ENCODE results near the gene DMRTC2. TPM values are rescaled to one million over a fixed set of nuclear protein-coding genes. Genes with fewer than 3 reads are reported as not detected.
A peak's percentile ranks its signal among the peaks of the same experiment; 100 is the strongest.

Gene DMRTC2
- total RNA-seq, 2 experiments from 2014 or later, result not detected

GRCh38 chr19:41848666-41849065 lies 3.8 kb downstream of the DMRTC2 start:
- H3K27ac Mint-ChIP-seq, result no peak overlapping the region
- POLR2A ChIA-PET, result no interaction called here
- no peak overlapping the region for H3K4me3 Mint-ChIP-seq

GRCh38 chr19:41849067-41849466 lies 4.2 kb downstream of the DMRTC2 start:
- no peak overlapping the region for H3K4me3 Mint-ChIP-seq
- H3K27me3 Mint-ChIP-seq (ENCODE audit: low read depth), result peaks cover 22% of the 10 kb centered on the region
- H3K4me1 Mint-ChIP-seq (ENCODE audit: low read depth), result no peaks in the 10 kb centered on the region
- DNase-seq (no peak), ATAC-seq (no peak)
- no peaks in the 10 kb centered on the region for H3K36me3 Mint-ChIP-seq (ENCODE audit: low read depth)
- H3K27ac Mint-ChIP-seq, result no peak overlapping the region
- ChIA-PET CTCF (interaction anchor here (1.1 to 1.7 kb wide), 3 partner anchors 10 to 96 kb away, joined by 4 read pairs; no protein-coding TSS in a partner anchor), POLR2A (no interaction called here)
- no peaks in the 10 kb centered on the region for H3K9me3 Mint-ChIP-seq (ENCODE audit: insufficient read depth)

More at GRCh38 chr19:41848666-41849065, 3.8 kb downstream of the DMRTC2 start:
- Mint-ChIP-seq H3K9me3 (ENCODE audit: insufficient read depth) (no peaks in the 10 kb centered on the region), H3K36me3 (ENCODE audit: low read depth) (no peaks in the 10 kb centered on the region), H3K27me3 (ENCODE audit: low read depth) (peaks cover 22% of the 10 kb centered on the region), H3K4me1 (ENCODE audit: low read depth) (no peaks in the 10 kb centered on the region)
- ATAC-seq (no peak), DNase-seq (no peak)
- CTCF ChIA-PET, result interaction anchor here (1.1 to 1.7 kb wide), 3 partner anchors 11 to 95 kb away, joined by 4 read pairs; no protein-coding TSS in a partner anchor

DNA sequence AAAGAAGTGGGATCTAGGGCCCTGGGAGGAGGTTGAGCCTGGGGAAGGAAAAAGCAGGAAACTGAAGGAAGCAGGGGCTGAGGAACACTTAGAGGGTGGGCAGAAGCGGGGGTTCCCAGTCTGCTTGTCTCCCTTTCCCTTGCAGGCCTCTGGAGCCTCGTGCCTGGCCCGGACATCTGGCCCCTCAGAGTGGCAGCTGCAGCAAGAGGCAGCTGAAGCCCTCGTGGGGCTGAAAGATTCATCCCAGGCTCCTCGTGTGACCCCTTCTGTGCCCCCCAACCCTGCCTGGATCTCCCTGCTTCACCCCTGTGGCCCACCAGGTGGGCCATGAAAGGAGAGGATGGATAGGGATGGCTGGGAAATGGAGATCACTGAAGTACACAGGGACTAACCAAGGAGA lies 5.5 kb downstream of the DMRTC2 start:
- ChIA-PET POLR2A (no interaction called here), CTCF (interaction anchor here (1.4 to 1.7 kb wide), 3 partner anchors 9 to 97 kb away, joined by 4 read pairs; no protein-coding TSS in a partner anchor)
- Mint-ChIP-seq H3K27ac (no peak overlapping the region), H3K4me3 (no peak overlapping the region), H3K9me3 (ENCODE audit: insufficient read depth) (no peaks in the 10 kb centered on the region), H3K36me3 (ENCODE audit: low read depth) (no peaks in the 10 kb centered on the region), H3K27me3 (ENCODE audit: low read depth) (peaks cover 31% of the 10 kb centered on the region), H3K4me1 (ENCODE audit: low read depth) (no peaks in the 10 kb centered on the region)
- DNase-seq (no peak), ATAC-seq (no peak)

- Mint-ChIP-seq H3K36me3 (ENCODE audit: low read depth) (no peaks in the 10 kb centered on the region), H3K4me3 (no peak overlapping the region), H3K4me1 (ENCODE audit: low read depth) (no peaks in the 10 kb centered on the region), H3K9me3 (ENCODE audit: insufficient read depth) (no peaks in the 10 kb centered on the region), H3K27me3 (ENCODE audit: low read depth) (peaks cover 30% of the 10 kb centered on the region), H3K27ac (no peak overlapping the region)
- DNase-seq (no peak), ATAC-seq (no peak)
- ChIA-PET CTCF (interaction anchor here (1.1 to 2.8 kb wide), 4 partner anchors 8 to 183 kb away, joined by 3 to 8 read pairs (median 4); no protein-coding TSS in a partner anchor), POLR2A (interaction anchor here (0.7 kb wide), 1 partner anchor 9 kb away, joined by 3 read pairs; no protein-coding TSS in a partner anchor)
Measured at GRCh38 chr19:41851456-41851855, 6.6 kb downstream of the DMRTC2 start.

- POLR2A ChIA-PET, result no interaction called here
- no peak overlapping the region for H3K4me3 Mint-ChIP-seq
Measured at GRCh38 chr19:41853344-41853743, 8.5 kb downstream of the DMRTC2 start.

DNA sequence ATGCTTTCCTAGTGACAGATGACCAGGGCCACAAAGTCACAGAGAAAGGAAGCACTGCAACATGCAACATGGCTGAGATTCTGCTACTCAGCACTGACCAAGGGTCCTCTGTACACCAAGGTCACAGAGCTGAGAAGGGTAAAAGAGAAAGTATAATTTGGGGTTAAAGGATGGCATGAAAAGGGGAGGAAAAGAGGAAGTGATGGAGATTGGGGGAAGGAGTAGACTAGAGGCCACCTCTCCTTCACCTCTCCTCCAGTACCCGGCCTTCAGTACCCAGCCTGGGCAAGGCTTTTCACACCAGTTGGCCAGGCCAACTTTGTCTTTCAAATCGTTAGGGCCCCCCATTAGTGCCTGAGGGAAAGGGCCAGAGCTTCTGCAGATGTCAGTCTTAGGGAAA lies 8.9 kb downstream of the DMRTC2 start:
- ATAC-seq (no peak), DNase-seq (no peak)
- Mint-ChIP-seq H3K36me3 (ENCODE audit: low read depth) (no peaks in the 10 kb centered on the region), H3K4me1 (ENCODE audit: low read depth) (no peaks in the 10 kb centered on the region), H3K9me3 (ENCODE audit: insufficient read depth) (no peaks in the 10 kb centered on the region), H3K27ac (no peak overlapping the region), H3K27me3 (ENCODE audit: low read depth) (peaks cover 34% of the 10 kb centered on the region), H3K4me3 (no peak overlapping the region)
- POLR2A ChIA-PET, result no interaction called here
- CTCF ChIA-PET, result interaction anchor here (1.3 to 2.8 kb wide), 2 partner anchors 59 to 105 kb away, joined by 3 to 8 read pairs; partner anchors contain the start of gene RABAC1

More at GRCh38 chr19:41853344-41853743, 8.5 kb downstream of the DMRTC2 start:
- CTCF ChIA-PET, result interaction anchor here (1.3 to 2.8 kb wide), 2 partner anchors 58 to 106 kb away, joined by 3 to 8 read pairs; partner anchors contain the start of gene RABAC1
- DNase-seq (no peak), ATAC-seq (no peak)
- Mint-ChIP-seq H3K36me3 (ENCODE audit: low read depth) (no peaks in the 10 kb centered on the region), H3K27ac (no peak overlapping the region), H3K27me3 (ENCODE audit: low read depth) (peaks cover 34% of the 10 kb centered on the region), H3K9me3 (ENCODE audit: insufficient read depth) (no peaks in the 10 kb centered on the region), H3K4me1 (ENCODE audit: low read depth) (no peaks in the 10 kb centered on the region)

- H3K4me1 Mint-ChIP-seq (ENCODE audit: low read depth), result peaks cover 38% of the 10 kb centered on the region
- H3K36me3 Mint-ChIP-seq (ENCODE audit: low read depth), result peaks cover 37% of the 10 kb centered on the region
- peak overlapping the region; percentile 96 for H3K27ac Mint-ChIP-seq
- peak overlapping the region; percentile 88 for H3K4me3 Mint-ChIP-seq
- CTCF ChIA-PET, result interaction anchor here (0.6 to 4.1 kb wide), 23 partner anchors 8 to 283 kb away, joined by 3 to 45 read pairs (median 4); partner anchors contain the start of genes CD79A, CEACAM21 and RABAC1
- DNase-seq, result no peak
- peaks cover 14% of the 10 kb centered on the region for H3K27me3 Mint-ChIP-seq (ENCODE audit: low read depth)
- POLR2A ChIA-PET, result interaction anchor here (1.4 to 11.9 kb wide), 5 partner anchors 12 to 116 kb away, joined by 3 to 192 read pairs (median 20); partner anchors contain the start of genes ARHGEF1 and CD79A
- no peaks in the 10 kb centered on the region for H3K9me3 Mint-ChIP-seq (ENCODE audit: insufficient read depth)
- no peak for ATAC-seq
Measured at GRCh38 chr19:41859213-41859617, 14.4 kb downstream of the DMRTC2 start.

- Mint-ChIP-seq H3K4me1 (ENCODE audit: low read depth) (peaks cover 44% of the 10 kb centered on the region), H3K36me3 (ENCODE audit: low read depth) (peaks cover 43% of the 10 kb centered on the region), H3K27me3 (ENCODE audit: low read depth) (peaks cover 8% of the 10 kb centered on the region), H3K27ac (peak within 1 kb of the TSS; percentile 96), H3K4me3 (peak within 1 kb of the TSS; percentile 88), H3K9me3 (ENCODE audit: insufficient read depth) (no peaks in the 10 kb centered on the region)
- ChIA-PET CTCF (interaction anchor here (0.6 to 4.1 kb wide), 25 partner anchors 9 to 218 kb away, joined by 3 to 45 read pairs (median 4); partner anchors contain the start of genes CD79A, ERFL and RABAC1), POLR2A (interaction anchor here (1.2 to 11.9 kb wide), 8 partner anchors 9 to 115 kb away, joined by 3 to 192 read pairs (median 12); partner anchors contain the start of genes ARHGEF1 and CD79A)
- ATAC-seq, result peak; percentile 87
- DNase-seq, result peak; percentile 99
Measured at GRCh38 chr19:41859618-41860418, 15.0 kb downstream of the DMRTC2 start, which contains the start of gene RPS19. RPS19 (plus strand) TSS chr19:41860255; CDS start chr19:41860775, 520 bp downstream.

DNA sequence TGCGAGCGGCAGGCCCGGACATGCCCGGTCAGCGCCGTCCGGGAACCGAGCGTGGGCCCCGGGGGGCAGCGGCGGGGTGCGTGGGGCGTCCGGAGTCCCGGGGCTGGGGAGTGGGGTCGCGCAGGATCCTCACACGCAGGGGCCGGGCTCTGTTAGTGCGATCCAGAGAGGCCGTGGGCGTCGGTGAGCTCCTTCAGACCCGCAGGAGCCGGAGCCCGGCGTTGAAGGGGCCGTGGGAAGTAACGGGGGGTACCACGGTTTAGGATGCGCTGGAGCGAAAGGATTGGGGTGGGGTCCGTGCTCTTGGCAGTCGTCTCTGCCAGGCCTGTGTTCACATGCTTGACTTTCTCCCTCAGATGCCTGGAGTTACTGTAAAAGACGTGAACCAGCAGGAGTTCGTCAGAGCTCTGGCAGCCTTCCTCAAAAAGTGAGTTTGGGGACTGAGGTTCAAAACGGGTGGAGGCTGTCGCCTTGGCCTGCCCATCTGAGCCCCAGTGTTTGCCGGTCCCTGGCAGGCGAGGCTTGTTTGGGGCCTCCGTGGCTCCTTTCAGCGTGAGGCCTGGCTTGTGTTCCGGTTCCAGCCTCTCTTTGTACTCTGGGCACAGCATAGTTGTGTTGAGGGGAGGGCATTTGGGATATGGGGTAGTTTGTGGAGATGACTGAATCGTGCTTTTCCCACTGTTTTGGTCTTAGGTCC lies 15.7 kb downstream of the DMRTC2 start:
- ChIA-PET CTCF (interaction anchor here (0.9 to 4.1 kb wide), 14 partner anchors 8 to 174 kb away, joined by 3 to 45 read pairs (median 8); partner anchors contain the start of genes CD79A, ERFL and RABAC1), POLR2A (interaction anchor here (0.7 to 11.9 kb wide), 9 partner anchors 8 to 114 kb away, joined by 3 to 192 read pairs (median 11); partner anchors contain the start of genes ARHGEF1 and CD79A)
- peak; percentile 0 for ATAC-seq
- H3K27ac Mint-ChIP-seq, result peak overlapping the region; percentile 94
- peaks cover 5% of the 10 kb centered on the region for H3K27me3 Mint-ChIP-seq (ENCODE audit: low read depth)
- peak overlapping the region; percentile 88 for H3K4me3 Mint-ChIP-seq
- no peaks in the 10 kb centered on the region for H3K9me3 Mint-ChIP-seq (ENCODE audit: insufficient read depth)
- DNase-seq, result no peak
- H3K36me3 Mint-ChIP-seq (ENCODE audit: low read depth), result peaks cover 47% of the 10 kb centered on the region
- peaks cover 48% of the 10 kb centered on the region for H3K4me1 Mint-ChIP-seq (ENCODE audit: low read depth)

DNA sequence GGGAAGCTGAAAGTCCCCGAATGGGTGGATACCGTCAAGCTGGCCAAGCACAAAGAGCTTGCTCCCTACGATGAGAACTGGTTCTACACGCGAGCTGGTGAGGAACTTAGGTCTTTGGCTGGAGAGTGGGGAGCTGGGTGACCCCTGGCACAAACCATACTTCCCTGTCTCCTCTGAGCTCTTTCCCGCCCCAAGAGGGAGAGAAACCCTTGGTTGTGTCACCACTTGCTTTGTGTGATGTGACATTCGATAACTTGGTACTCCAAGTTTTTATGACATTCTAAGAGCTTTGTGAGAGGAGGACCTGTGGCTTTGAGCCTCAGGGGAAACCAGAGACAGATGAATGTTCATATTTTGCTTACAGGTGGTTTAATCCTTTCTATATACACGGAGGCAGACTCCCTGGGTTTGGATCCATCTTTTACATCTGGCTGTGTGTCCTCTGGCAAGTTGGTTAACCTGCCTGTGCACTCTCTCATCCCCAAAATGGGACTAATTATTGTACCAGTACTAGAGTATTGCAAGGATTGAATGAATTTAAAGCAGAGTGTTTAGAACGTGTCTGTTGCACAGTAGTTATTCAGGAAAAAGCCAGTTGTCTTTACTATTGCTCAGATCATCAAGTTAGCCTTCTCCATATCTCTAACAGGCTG lies 16.4 kb downstream of the DMRTC2 start:
- peaks cover 54% of the 10 kb centered on the region for H3K4me1 Mint-ChIP-seq (ENCODE audit: low read depth)
- POLR2A ChIA-PET, result interaction anchor here (1.2 to 11.9 kb wide), 6 partner anchors 10 to 84 kb away, joined by 3 to 192 read pairs (median 16); partner anchors contain the start of genes ARHGEF1 and CD79A
- H3K36me3 Mint-ChIP-seq (ENCODE audit: low read depth), result peaks cover 49% of the 10 kb centered on the region
- ATAC-seq (no peak), DNase-seq (no peak)
- CTCF ChIA-PET, result interaction anchor here (1.6 to 4.1 kb wide), 7 partner anchors 10 to 97 kb away, joined by 3 to 45 read pairs (median 30); partner anchors contain the start of genes CD79A, ERFL and RABAC1
- peaks cover 4% of the 10 kb centered on the region for H3K27me3 Mint-ChIP-seq (ENCODE audit: low read depth)
- H3K9me3 Mint-ChIP-seq (ENCODE audit: insufficient read depth), result no peaks in the 10 kb centered on the region
- peak overlapping the region; percentile 88 for H3K4me3 Mint-ChIP-seq
- peak overlapping the region; percentile 94 for H3K27ac Mint-ChIP-seq
